Activated CD8-positive, alpha-beta memory T cell treated with anti-CD3 and anti-CD28 coated beads for 36 hours (primary cell): ENCODE measurements around the gene TMEM87B. TPM values are rescaled to one million over a fixed set of nuclear protein-coding genes. Genes with fewer than 3 reads are reported as not detected.

Experiments used
- CTCF ChIA-PET: fragments of 350-600 bp; sonication (Branson Sonifier 250); formaldehyde crosslinking; loops from one replicate; lab custom pipeline; 2021; ENCODE audit warnings: antibody characterized with exemption; lab: Charles Lee
- POLR2A ChIA-PET: fragments of 350-600 bp; sonication (Branson Sonifier 250); formaldehyde crosslinking; loops from one replicate; lab custom pipeline; 2021; ENCODE audit warnings: antibody characterized with exemption; lab: Charles Lee
- total RNA-seq, 2 experiments: library from RNA; stranded (reverse); gene quantifications; one replicate each; pipeline ENCODE4 v1.2.3, GENCODE V29; 2021

The TMEM87B gene, protein sequence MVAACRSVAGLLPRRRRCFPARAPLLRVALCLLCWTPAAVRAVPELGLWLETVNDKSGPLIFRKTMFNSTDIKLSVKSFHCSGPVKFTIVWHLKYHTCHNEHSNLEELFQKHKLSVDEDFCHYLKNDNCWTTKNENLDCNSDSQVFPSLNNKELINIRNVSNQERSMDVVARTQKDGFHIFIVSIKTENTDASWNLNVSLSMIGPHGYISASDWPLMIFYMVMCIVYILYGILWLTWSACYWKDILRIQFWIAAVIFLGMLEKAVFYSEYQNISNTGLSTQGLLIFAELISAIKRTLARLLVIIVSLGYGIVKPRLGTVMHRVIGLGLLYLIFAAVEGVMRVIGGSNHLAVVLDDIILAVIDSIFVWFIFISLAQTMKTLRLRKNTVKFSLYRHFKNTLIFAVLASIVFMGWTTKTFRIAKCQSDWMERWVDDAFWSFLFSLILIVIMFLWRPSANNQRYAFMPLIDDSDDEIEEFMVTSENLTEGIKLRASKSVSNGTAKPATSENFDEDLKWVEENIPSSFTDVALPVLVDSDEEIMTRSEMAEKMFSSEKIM
- total RNA-seq, result 10 to 100 TPM; 14.8 to 16.0 TPM

DNA sequence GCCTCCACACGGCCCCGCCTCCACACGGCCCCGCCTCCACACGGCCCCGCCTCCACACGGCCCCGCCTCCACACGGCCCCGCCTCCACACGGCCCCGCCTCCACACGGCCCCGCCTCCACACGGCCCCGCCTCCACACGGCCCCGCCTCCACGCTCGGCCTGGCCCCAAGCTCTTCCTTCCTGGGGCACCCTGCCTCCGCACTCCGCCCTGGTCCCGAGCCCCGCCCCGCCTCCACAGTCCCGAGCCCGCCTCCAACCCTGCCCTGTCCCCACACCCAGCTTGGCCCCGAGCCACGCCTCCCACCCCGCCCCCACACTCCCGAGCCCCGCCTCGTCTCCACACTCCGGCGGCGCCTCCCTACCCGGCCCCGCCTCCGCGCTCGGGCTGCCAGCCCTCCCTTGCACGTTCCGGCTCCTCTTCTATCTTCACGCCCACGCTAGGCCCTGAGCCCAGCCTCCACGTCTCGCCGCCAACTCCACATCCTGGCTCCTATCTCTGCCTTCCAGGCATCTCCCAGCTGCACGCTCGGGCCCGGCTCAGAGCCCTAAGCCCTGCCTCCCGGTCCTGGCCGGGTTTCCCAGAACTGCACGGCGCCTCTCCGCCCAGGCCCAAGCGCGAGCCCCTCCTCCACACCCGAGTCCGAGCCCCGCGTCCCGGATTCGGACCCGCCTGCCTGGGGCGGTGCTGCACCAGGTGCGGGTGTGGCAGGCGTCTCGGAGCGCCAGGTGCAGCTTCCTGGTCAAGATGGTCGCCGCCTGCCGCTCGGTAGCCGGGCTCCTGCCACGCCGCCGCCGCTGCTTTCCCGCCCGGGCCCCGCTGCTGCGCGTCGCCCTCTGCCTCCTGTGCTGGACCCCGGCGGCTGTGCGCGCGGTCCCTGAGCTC, at the start of gene TMEM87B:
TSS of gene TMEM87B (plus strand) at position 423 of the 883 bp plus-strand sequence. CDS start at position 746, 323 bp downstream.
- ChIA-PET POLR2A (interaction anchor here (0.7 to 2.4 kb wide), 3 partner anchors 158 to 171 kb away, joined by 3 to 9 read pairs (median 5); partner anchors contain the start of gene ANAPC1), CTCF (interaction anchor here (0.6 to 1.2 kb wide), 2 partner anchors 220 to 428 kb away, joined by 3 read pairs; no protein-coding TSS in a partner anchor)

DNA sequence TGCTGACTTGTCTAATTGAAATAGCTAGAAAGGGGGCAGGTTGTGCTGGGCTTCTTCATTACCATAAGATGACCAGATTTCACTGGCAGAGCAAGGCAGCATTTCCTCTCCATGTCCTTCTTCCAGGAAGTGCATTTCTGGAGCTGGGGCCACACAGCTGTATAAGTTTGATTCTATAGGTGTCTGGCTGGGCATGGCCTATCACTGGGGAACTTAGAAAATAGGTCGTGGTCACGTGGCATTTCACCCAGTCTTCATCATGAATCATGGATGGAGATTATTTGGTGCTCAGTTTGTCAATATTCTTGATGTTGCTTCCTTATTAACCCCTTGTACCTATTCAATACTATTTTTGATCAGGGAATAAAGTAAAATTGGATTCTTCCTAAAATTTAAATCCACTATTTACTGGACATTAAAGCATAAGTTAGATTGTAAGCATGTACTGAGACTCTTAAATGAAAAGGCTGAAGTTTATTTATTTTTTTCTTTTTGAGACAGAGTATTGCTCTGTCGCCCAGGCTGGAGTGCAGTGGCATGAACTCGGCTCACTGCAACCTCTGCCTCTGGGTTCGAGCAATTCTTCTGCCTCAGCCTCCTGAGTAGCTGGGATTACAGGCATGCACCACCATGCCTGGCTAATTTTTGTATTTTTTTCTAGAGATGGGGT, 49.5 kb upstream of the TMEM87B start:
- POLR2A ChIA-PET, result no interaction called here
- CTCF ChIA-PET, result no interaction called here

DNA sequence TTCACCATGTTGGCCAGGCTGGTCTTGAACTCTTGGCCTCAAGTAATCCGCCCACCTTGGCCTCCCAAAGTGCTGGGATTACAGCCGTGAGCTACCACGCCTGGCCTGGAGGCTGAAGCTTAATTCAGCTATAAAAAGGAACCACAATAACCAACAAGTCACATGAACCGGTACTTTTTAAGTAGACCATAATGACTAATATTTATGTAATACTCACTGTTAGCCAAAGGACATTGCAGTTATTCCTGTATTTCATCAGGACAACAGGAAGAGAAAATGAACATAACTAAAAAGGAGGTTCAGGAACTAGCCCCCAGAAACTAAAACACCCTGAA, 49.0 kb upstream of the TMEM87B start:
- ChIA-PET POLR2A (no interaction called here), CTCF (no interaction called here)

DNA sequence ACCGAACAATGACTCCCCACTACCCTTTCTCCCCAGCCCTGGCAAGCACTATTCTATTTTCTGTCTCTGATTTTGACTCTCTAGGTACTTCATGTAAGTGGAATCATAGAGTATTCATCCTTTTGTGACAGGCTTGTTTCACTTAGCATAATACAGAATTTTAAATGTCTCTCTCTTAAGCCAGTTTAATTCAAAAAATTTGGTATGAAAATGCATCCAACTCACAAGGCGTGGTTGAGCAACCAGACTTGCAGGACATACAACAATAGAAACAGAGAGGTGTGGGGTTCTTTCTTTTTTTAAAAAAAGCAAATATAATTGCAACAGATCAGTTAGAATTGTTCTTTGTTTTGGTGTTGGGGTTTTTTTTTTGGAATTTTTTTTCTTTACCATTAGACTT, 47.6 kb upstream of the TMEM87B start:
- POLR2A ChIA-PET, result no interaction called here
- CTCF ChIA-PET, result no interaction called here

DNA sequence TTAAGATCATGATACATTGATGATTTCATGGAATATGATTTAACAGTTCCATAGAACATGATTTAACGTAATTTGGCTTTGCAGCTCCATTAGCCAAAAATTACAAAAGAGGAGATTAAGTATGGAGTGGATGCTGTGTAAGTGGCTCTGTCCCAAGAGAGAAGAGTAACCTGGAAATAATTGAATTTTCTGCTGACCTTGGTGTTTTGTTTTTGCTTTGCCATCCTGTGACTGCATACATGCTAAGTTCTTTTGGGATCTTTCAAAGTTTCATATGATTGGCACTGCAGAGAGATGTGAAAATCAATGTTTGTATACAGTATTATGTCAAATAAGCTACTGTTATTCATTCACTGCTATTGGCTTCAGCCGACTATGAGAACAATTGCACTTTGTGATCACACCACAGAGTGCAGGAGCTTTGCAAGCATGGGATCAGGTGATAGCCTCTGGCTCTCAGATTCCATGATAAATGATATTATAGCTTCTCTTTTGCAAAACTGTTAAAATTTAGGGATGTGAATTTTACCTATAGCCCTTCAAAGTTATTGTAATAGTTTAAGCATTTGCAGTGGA, 46.1 kb upstream of the TMEM87B start:
- ChIA-PET POLR2A (no interaction called here), CTCF (no interaction called here)

DNA sequence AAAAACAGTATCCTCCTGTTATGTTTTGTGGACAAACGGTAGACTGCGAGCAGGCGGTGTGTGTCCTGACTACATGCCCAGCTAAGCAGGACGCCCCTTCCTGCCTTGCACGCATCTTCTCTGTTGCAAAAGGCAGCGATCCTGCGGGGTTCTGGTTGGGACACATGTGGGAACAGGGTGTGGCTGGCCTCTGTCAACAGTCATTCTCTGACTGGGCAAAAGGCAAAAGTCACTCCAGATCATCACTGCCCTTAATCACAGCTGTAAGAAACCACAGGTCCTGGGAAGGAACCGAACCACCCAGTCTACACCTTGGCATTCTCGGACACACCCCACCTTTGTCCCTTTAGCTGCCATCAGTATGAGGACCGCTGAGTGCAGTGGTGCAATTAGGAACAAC, 44.3 kb upstream of the TMEM87B start:
- CTCF ChIA-PET, result no interaction called here
- POLR2A ChIA-PET, result no interaction called here

DNA sequence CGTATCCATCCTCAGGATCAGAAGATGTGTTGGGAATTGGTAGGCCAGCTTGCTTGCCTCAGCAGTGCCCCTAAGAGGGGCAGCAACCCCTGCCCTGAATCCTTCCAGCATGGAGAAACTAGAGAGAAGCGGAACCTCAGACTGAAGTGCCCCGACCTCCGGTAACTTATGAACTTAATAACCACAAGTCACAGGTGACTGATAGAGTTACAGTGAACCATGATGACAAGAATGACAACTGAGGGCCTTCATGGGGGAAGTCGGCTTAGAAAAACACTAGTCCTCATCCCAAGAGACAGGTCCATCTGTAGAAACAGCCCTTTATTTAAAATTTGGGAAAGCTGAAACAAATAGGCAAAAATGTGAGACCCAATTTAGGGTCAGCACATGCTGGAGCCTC, 42.5 kb upstream of the TMEM87B start:
- CTCF ChIA-PET, result no interaction called here
- POLR2A ChIA-PET, result no interaction called here

DNA sequence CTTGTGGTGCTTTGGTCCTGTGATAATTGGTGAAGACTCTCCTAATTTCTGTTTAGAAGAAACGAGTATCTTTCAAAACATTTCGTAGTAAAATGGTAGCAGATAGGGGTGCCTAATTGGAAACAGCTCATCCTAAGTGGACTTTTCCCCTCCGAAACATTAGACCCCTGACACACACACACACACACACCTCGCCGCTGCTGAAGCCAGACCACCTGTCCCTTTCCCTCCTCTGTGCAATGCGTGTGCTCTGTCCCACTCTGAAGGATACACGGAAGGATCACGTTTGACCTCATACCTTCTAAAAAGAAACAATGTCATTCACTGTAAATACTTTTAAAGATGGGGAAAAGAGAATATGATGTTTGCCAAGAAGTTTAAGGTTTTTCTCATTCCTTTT, 36.2 kb upstream of the TMEM87B start:
- ChIA-PET POLR2A (no interaction called here), CTCF (no interaction called here)

DNA sequence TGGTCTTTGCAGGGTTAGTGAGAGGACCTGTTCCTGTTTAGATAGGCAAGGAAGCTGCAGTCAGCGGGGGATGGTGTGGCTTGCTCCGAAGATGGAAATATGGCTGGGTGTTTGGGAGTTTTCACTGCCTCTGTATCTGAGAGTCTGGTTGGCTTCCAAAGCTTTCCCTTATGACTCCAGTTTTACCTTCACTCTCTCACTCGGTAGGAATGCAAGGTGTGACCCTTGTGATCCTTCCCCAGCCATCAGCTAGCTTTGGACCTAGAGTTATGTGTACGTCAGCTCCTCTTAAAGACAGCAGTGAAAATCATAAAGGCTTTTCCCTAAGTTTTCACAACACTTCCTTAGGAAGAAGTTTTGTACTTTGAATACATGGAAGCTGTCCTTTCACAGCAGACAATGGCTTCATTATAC, 35.5 kb upstream of the TMEM87B start:
- ChIA-PET POLR2A (no interaction called here), CTCF (no interaction called here)

DNA sequence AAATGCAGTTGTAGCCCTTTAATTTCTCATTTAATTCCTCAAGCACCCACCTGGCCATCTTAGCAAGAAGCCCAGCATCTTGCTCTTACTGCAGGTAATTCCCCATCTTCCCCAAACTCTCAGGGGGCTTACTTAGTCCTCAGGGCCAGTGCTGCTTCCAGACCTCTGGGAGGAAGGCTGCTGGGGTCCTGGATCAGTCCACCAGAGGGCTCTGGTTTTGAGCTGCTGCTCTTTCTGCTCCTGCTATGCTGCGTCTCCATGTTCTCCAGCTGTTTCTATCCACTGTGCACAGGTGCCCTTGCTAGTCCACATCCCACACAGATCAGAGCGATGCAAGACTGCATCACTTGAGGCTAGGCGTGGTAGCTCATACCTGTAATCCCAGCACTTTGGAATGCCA, 34.5 kb upstream of the TMEM87B start:
- ChIA-PET CTCF (interaction anchor here (0.6 kb wide), 1 partner anchor 111 kb away, joined by 4 read pairs; no protein-coding TSS in a partner anchor), POLR2A (no interaction called here)

DNA sequence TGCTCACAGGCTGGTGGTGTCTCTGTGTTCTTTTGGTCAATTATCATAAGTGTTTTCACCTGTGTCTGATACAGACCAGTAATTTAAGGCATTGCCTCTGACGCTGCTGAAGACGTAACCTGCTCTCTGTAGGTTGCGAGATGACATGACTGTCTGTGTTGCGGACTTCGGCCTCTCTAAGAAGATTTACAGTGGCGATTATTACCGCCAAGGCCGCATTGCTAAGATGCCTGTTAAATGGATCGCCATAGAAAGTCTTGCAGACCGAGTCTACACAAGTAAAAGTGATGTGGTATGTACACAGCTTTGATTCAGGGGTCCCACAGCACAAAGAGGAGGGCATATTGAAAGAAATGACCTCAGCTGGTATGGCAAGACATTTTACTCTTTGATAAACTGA, 33.8 kb upstream of the TMEM87B start:
- POLR2A ChIA-PET, result no interaction called here
- CTCF ChIA-PET, result no interaction called here

DNA sequence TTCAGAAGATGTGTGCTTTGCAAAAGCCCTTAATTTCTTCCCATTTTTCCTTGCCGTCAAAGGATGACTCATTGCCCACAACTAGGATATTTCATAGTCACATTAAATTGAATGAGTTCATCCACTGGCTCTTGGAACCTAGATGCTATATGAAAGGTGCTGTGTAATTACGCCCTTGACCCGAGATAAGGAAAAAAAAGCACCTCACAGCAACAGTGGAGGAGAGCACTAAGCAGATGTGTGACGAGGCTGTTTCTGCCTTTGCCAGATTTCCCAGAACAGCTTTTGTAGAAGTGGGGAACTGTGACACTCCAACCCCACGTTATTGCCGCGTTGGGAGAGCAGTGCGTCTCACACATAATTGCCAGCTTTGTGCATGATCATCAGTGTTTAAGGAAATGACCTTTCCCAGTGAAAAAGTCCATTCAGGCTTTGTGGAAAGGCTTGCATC, 33.3 kb upstream of the TMEM87B start:
- ChIA-PET CTCF (no interaction called here), POLR2A (no interaction called here)

DNA sequence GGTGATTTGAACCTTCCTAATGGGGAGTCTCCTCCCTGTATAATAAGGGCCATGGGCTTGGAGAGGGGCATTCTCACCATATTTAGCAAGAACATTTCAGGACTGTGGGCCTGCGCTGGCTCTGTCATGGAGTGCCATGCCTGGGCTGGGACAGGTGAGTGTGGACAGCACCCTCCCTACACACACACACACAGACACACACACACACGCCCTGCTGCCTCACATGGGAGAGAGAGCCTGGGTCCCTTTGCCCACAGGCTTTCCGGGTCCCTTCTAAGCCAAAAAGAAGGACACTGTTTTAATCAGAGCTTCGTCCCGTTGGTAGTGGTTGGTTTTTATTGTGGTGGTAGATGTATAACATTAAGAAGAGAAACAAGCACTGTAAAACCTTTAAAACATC, 31.4 kb upstream of the TMEM87B start:
- ChIA-PET POLR2A (no interaction called here), CTCF (no interaction called here)

DNA sequence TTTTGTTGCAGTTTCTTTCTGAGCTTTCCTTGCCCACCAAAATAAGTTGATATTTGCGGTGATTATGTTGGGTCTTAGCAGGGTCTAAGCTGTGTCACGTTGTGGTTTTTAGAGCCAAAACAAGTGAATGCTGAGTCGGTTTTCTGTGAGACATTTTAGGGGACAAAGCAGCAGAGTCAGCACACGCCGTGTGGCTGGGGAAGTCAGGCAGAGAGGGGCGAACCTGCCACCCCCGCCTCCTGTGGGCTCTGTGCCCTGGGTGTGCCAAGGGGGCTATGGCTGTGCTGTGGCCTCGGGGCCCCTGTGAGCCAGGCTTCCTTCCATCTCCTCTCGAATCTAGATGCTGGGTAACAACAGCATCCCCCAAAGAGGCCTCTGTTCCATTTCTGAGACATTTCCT, 30.8 kb upstream of the TMEM87B start:
- POLR2A ChIA-PET, result no interaction called here
- CTCF ChIA-PET, result no interaction called here

DNA sequence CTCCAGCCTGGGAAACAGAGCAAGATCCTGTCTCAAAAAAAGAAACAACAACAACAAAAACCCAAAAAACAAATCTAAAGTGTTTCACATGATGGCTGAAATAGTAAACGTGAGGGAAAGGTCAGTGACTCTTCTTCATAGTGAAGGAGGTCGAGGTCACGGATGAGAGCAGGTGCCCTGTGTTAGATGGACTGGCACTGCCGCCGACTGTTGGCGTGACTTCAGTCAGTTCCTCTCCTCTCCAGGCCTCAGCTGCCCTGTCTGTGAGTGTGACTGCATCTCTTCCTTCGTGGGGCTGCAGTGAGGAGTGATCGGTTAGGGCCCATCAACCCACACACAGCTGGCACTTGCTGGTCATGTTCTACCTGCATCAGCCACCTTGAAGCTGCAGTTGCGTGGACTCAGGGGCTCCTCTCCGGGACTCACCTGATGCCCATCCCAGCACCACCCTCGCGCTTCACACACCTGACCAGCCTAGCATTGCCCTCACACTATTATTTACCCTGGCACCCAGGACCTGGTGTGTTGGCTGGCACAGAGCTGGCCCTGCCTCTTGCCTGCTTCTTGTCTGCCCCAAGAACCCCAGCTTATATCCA, 30.1 kb upstream of the TMEM87B start:
- ChIA-PET CTCF (no interaction called here), POLR2A (no interaction called here)

DNA sequence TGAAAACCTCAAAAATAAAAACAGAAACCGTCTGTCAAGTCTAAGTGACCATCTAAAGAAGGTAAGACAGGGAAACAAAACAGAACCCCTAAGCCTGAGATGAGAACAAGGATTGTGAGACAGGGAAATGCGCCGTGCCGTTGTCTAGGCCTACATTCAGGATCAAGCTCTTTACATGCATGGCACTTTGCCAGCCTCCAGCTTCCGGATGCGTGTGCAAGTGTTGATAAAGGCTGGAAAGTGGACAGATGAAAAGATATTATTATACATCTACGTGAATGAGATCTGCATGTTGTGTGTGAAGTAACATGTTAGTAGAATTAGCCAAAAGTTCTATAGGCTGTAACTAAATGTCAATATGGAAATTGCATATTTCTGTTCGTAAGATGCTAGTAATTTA, 28.6 kb upstream of the TMEM87B start:
- ChIA-PET POLR2A (no interaction called here), CTCF (no interaction called here)

DNA sequence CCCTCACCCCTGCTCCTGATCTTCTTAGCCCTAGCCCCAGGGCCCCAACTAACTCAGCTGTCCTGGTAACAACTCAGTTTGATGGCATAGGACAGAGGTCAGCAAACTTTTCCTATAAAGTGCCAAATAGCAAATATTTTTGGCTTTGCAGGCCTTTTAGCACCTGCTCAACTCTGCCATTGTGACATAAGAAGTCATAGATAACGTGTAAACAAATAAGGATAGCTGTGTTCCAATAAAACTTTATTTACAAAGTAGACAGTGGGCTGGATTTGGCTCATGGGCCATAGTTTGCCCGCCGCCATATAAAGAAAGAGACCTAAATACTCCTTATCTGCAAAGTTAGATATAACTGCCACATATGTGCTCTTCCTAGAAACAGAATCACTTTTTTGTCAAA, 27.3 kb upstream of the TMEM87B start:
- ChIA-PET CTCF (no interaction called here), POLR2A (no interaction called here)

DNA sequence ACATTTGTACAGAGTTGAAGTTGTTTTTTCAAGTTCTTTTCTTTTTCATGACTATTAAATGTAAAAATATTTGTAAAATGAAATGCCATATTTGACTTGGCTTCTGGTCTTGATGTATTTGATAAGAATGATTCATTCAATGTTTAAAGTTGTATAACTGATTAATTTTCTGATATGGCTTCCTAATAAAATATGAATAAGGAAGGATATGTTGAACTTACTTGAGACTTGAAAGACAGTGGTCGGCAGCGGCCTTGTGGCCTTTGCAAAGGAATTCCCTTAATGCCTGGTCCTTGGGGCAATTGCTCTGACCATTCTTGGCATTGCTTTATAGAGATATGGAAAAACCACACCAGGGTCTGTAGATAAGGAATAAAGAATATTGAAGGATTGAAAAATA, 25.9 kb upstream of the TMEM87B start:
- CTCF ChIA-PET, result interaction anchor here (0.5 kb wide), 1 partner anchor 146 kb away, joined by 3 read pairs; no protein-coding TSS in a partner anchor

More for the DNA sequence above, 25.9 kb upstream of the TMEM87B start:
- POLR2A ChIA-PET, result no interaction called here
